ENCODE data around the gene ANKRD17. TPM values are rescaled to one million over a fixed set of nuclear protein-coding genes. Genes with fewer than 3 reads are reported as not detected.
A peak's percentile ranks its signal among the peaks of the same experiment; 100 is the strongest.

The ANKRD17 gene
- total and polyA plus RNA-seq, 9 of the 15 experiments (the other 6 are each of a cell fraction or from before 2014, with no cell fraction given): 25.5 to 86.9 (median 52.2) TPM

DNA sequence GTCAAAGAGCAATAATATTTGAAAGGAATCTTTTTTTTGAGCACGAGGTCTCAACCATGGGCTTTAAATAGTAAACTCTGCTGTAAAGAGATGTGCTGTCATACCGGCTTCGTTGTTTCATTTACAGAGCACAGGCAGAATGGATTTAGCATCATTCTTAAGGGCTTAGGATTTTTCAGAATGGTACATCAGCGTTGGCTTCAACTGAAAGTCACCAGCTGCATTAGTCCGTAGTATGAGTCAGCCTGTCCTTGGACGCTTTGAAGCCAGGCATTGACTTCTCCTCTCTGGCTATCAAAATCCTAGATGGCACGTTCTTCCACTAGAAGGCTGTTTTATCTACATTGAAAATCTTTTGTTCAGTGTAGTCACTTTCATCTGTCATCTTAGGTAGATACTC is 212.7 kb downstream of the ANKRD17 start:
- WGBS (ENCODE audit: insufficient coverage, low coverage, missing lambda C conversion rate): 17% methylated on average over 7 of the region's 7 CpGs

DNA sequence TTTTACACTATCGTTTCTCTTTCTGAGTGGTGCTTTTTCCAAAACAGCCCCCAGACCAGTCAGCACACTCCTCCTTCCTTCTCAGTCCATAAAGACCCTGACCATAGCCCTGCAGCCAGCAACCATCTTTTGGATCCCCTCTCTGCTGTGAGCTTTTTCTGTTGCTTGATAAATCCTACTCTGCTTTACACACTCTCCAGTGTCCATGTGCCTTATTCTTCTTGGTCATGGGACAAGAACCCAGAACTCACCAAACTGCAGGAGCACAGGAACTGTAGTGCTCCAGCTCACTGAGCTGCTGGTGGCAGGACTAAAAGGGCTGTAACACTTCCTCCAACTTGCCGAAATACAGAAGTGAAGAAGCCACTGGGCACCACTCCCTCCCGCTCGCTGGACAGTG is 221.5 kb downstream of the ANKRD17 start:
- no peak overlapping the region for H3K27ac ChIP-seq (ENCODE audit: extremely low read depth, low read depth, low read length)
- intact Hi-C loops (cut with micrococcal nuclease) (loop anchor here (5.0 kb wide), 1 partner anchor 270 kb away; no protein-coding TSS in a partner anchor), in situ Hi-C loops (cut with MboI) (no loop called here)
- H3K4me1 ChIP-seq (replicated peaks in 1 of 2; ENCODE audit: control insufficient read depth in 2 of 2, insufficient read depth in 2 of 2, low read length in 2 of 2): no peaks in the 10 kb centered on the region
- no peaks in the 10 kb centered on the region for H3K9me1 ChIP-seq (ENCODE audit: control insufficient read depth, insufficient read depth, low read length)
- no peaks in the 10 kb centered on the region for H3K36me3 ChIP-seq (ENCODE audit: control insufficient read depth, insufficient read depth, low read length)
- H3K27me3 ChIP-seq (ENCODE audit: control insufficient read depth in 2 of 2, insufficient read depth in 2 of 2, low read length in 2 of 2): no peaks in the 10 kb centered on the region
- no peak for FAIRE-seq
- no peak for DNase-seq (ENCODE audit: extremely low read depth in 1 of 4, low spot score in 3 of 4)
- WGBS (ENCODE audit: insufficient coverage, low coverage, missing lambda C conversion rate): 49% methylated on average over 4 of the region's 4 CpGs
- no peaks in the 10 kb centered on the region for H3K79me2 ChIP-seq (ENCODE audit: control insufficient read depth, insufficient read depth, low read length)
- no peak overlapping the region for H3K4me2 ChIP-seq (ENCODE audit: insufficient read depth, low read length)
- 0 out of 2 replicates have a peak, but pooled peaks cover 1% of the 10 kb centered on the region for H3K9me3 ChIP-seq (replicated peaks; ENCODE audit: control insufficient read depth, insufficient read depth, low read depth, low read length)
- no peak overlapping the region for H3K9ac ChIP-seq (ENCODE audit: insufficient read depth in 1 of 2, low read depth in 2 of 2, low read length in 2 of 2)
- no peak overlapping the region for H3K4me3 ChIP-seq
- no peak for ATAC-seq
- ChIA-PET CTCF (ENCODE audit: low intra/inter-chr PET ratio) (no interaction called here), POLR2A (no interaction called here)
- TF ChIP-seq ZNF785 (CRISPR knock-in tag; IDR thresholded peaks at IDR 0.05): no peak
- no peak for TF ChIP-seq HDAC3 (IDR thresholded peaks at IDR 0.05; ENCODE audit: borderline replicate concordance, partially characterized antibody)
- 0 out of 3 replicates have a peak, but pooled peaks of 1 of the 2 experiments have one; percentile 17 for TF ChIP-seq CBX3 (IDR thresholded peaks at IDR 0.05; ENCODE audit: borderline replicate concordance in 1 of 2, low read length in 2 of 2)
- TF ChIP-seq, protein P1, sequence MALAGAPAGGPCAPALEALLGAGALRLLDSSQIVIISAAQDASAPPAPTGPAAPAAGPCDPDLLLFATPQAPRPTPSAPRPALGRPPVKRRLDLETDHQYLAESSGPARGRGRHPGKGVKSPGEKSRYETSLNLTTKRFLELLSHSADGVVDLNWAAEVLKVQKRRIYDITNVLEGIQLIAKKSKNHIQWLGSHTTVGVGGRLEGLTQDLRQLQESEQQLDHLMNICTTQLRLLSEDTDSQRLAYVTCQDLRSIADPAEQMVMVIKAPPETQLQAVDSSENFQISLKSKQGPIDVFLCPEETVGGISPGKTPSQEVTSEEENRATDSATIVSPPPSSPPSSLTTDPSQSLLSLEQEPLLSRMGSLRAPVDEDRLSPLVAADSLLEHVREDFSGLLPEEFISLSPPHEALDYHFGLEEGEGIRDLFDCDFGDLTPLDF (CRISPR knock-in tag; IDR thresholded peaks at IDR 0.05): no peak
- TF ChIP-seq NFIX (CRISPR knock-in tag; IDR thresholded peaks at IDR 0.05; ENCODE audit: low read depth): no peak
- no peak for TF ChIP-seq CHD1 (IDR thresholded peaks at IDR 0.05; ENCODE audit: low read length)
- peak; percentile 79 for TF ChIP-seq ZFP36 (IDR thresholded peaks at IDR 0.05; ENCODE audit: low read depth, low read length, partially characterized antibody)
- no peak for TF ChIP-seq MCM3 (IDR thresholded peaks at IDR 0.05)
- TF ChIP-seq NCOA1 (IDR thresholded peaks at IDR 0.05; ENCODE audit: low read depth): no peak
- no peak for TF ChIP-seq ZNF12 (CRISPR knock-in tag; IDR thresholded peaks at IDR 0.05)
- TF ChIP-seq MEF2A (IDR thresholded peaks at IDR 0.05; ENCODE audit: control insufficient read depth, low read depth, low read length): no peak
- no peaks in the 10 kb centered on the region for H4K20me1 ChIP-seq (replicated peaks; ENCODE audit: control insufficient read depth, insufficient read depth, low read length)
- H2AFZ ChIP-seq (ENCODE audit: low read depth, low read length): no peak overlapping the region
- BruUV-seq (replicated peaks): no TSS peak

More for the DNA sequence above, 212.7 kb downstream of the ANKRD17 start:
- Histone ChIP-seq H3K9ac (ENCODE audit: insufficient read depth in 1 of 2, low read depth in 2 of 2, low read length in 2 of 2) (no peak overlapping the region), H3K79me2 (ENCODE audit: control insufficient read depth, insufficient read depth, low read length) (no peaks in the 10 kb centered on the region), H3K4me1 (replicated peaks in 1 of 2; ENCODE audit: control insufficient read depth in 2 of 2, insufficient read depth in 2 of 2, low read length in 2 of 2) (no peaks in the 10 kb centered on the region), H3K9me1 (ENCODE audit: control insufficient read depth, insufficient read depth, low read length) (no peaks in the 10 kb centered on the region), H2AFZ (ENCODE audit: low read depth, low read length) (no peak overlapping the region), H3K27ac (ENCODE audit: extremely low read depth, low read depth, low read length) (no peak overlapping the region), H3K27me3 (ENCODE audit: control insufficient read depth in 2 of 2, insufficient read depth in 2 of 2, low read length in 2 of 2) (no peaks in the 10 kb centered on the region), H3K9me3 (replicated peaks; ENCODE audit: control insufficient read depth, insufficient read depth, low read depth, low read length) (no peaks in the 10 kb centered on the region), H3K4me3 (no peak overlapping the region), H3K36me3 (ENCODE audit: control insufficient read depth, insufficient read depth, low read length) (no peaks in the 10 kb centered on the region), H4K20me1 (replicated peaks; ENCODE audit: control insufficient read depth, insufficient read depth, low read length) (no peaks in the 10 kb centered on the region), H3K4me2 (ENCODE audit: insufficient read depth, low read length) (no peak overlapping the region)
- no TSS peak for BruUV-seq (replicated peaks)
- FAIRE-seq (peak; percentile 65), ATAC-seq (peak; percentile 52), DNase-seq (ENCODE audit: extremely low read depth in 1 of 4, low spot score in 3 of 4) (peak in 1 of 4 experiments; percentile 15)
- ChIA-PET CTCF (ENCODE audit: low intra/inter-chr PET ratio) (no interaction called here), POLR2A (interaction anchor here (0.7 to 1.2 kb wide), 3 partner anchors 11 to 748 kb away, joined by 3 read pairs; partner anchors contain the start of gene COX18)
- TF ChIP-seq JUND (IDR thresholded peaks at IDR 0.05; ENCODE audit: borderline replicate concordance, low read depth, low read length) (no peak), JUND (tag; IDR thresholded peaks at IDR 0.05; ENCODE audit: borderline replicate concordance, low read depth, low read length) (peak; percentile 39; the same call in 1 of the 3 replicates), SMAD1 (IDR thresholded peaks at IDR 0.05; ENCODE audit: low read depth, low read length, partially characterized antibody) (no peak), L3MBTL2 (IDR thresholded peaks at IDR 0.05) (peak; percentile 34; the same call in 1 of the 2 replicates), ZNF584 (CRISPR knock-in tag; IDR thresholded peaks at IDR 0.05; ENCODE audit: low read depth) (no peak), EP300 (IDR thresholded peaks at IDR 0.05; ENCODE audit: low read length) (no peak), FOSL1 (tag; conservative IDR thresholded peaks at IDR 0.05) (peak; percentile 49), POLR2B (IDR thresholded peaks at IDR 0.05; ENCODE audit: low read depth, partially characterized antibody) (no peak)
- in situ Hi-C loops (cut with MboI) (no loop called here), intact Hi-C loops (cut with micrococcal nuclease) (no loop called here)
